Measurements from ENCODE around the gene SPATA17. TPM values are rescaled to one million over a fixed set of nuclear protein-coding genes. Genes with fewer than 3 reads are reported as not detected.

The SPATA17 gene
- total and polyA plus RNA-seq, 2 experiments from 2014 or later = 1.2 to 3.5 TPM

- no peak overlapping the region for H3K4me3 ChIP-seq
- H3K36me3 Mint-ChIP-seq (ENCODE audit: low read depth) = no peaks in the 10 kb centered on the region
- no peaks in the 10 kb centered on the region for H3F3A ChIP-seq (replicated peaks; ENCODE audit: low read depth)
- no peaks in the 10 kb centered on the region for H3K4me1 ChIP-seq (ENCODE audit: insufficient read depth)
- H3K36me3 ChIP-seq (ENCODE audit: insufficient read depth) = no peaks in the 10 kb centered on the region
- H3K4me1 Mint-ChIP-seq = peaks cover 3% of the 10 kb centered on the region; the same call in 1 of the 3 replicates
- no peak overlapping the region for H3K27ac Mint-ChIP-seq
- H3K79me2 ChIP-seq (replicated peaks; ENCODE audit: insufficient read depth) = no peaks in the 10 kb centered on the region
- H3K4me2 ChIP-seq = no peak overlapping the region
- H3K4me3 Mint-ChIP-seq = no peak overlapping the region
- ATAC-seq = no peak
- H3K27me3 ChIP-seq (ENCODE audit: insufficient read depth) = no peaks in the 10 kb centered on the region
- no peak for DNase-seq (ENCODE audit: low spot score)
- H3K27ac ChIP-seq (ENCODE audit: low read depth) = no peak overlapping the region
- H3K9me3 Mint-ChIP-seq = no peaks in the 10 kb centered on the region
- H4K20me1 ChIP-seq (replicated peaks; ENCODE audit: insufficient read depth) = no peaks in the 10 kb centered on the region
- H3K27me3 Mint-ChIP-seq (ENCODE audit: insufficient read depth, low read depth, poor library complexity) = no peaks in the 10 kb centered on the region
- H2AFZ ChIP-seq = no peak overlapping the region
- TF ChIP-seq EZH2phosphoT487 (IDR thresholded peaks at IDR 0.05; ENCODE audit: unreplicated experiment) (no peak), ZNF331 (CRISPR knock-in tag; IDR thresholded peaks at IDR 0.05; ENCODE audit: low read depth) (no peak), CREB1 (CRISPR knock-in tag; IDR thresholded peaks at IDR 0.05; ENCODE audit: low read depth) (no peak), JUNB (IDR thresholded peaks at IDR 0.05; ENCODE audit: unreplicated experiment) (no peak), CTCF (conservative IDR thresholded peaks at IDR 0.05; ENCODE audit: low read depth in 2 of 2) (no peak), POLR2AphosphoS5 (IDR thresholded peaks at IDR 0.05; ENCODE audit: low read depth) (no peak), ZNF462 (CRISPR knock-in tag; IDR thresholded peaks at IDR 0.05) (no peak), NANOG (IDR thresholded peaks at IDR 0.05; ENCODE audit: borderline replicate concordance) (no peak), ZNF114 (CRISPR knock-in tag; IDR thresholded peaks at IDR 0.05) (no peak), ETS1 (IDR thresholded peaks at IDR 0.05) (no peak), STAT1 (IDR thresholded peaks at IDR 0.05; ENCODE audit: unreplicated experiment) (no peak), REST (IDR thresholded peaks at IDR 0.05; ENCODE audit: unreplicated experiment) (no peak)
- H3K9me2 ChIP-seq (ENCODE audit: insufficient read depth) = no peaks in the 10 kb centered on the region
Measured at GRCh38 chr1:217769768-217770167, 138.6 kb downstream of the SPATA17 start.
